Prostate gland (tissue), 2 donors: ENCODE results near the gene CLDN7. TPM values are rescaled to one million over a fixed set of nuclear protein-coding genes. Genes with fewer than 3 reads are reported as not detected.
"Not testable (repeated sequence)": the region's sequence is repeated elsewhere in the genome, so short reads cannot be mapped to it uniquely, and the experiment has no call there.

Source experiments
- DNase-seq: peaks from one replicate; pipeline ENCODE4 v3.0.0-alpha.2; 2019; ENCODE audit warnings: low spot score
- H3K27ac ChIP-seq, 2 donors: fragments of 200-600 bp; sonication (generic); 2 replicates each; pipeline ENCODE4 v1.5.1; 2017 to 2019
- H3K27me3 ChIP-seq: fragments of 200-600 bp; sonication (generic); replicated peaks from 2 replicates; pipeline ENCODE4 v1.5.1; 2019; ENCODE audit not compliant: insufficient read depth
- H3K36me3 ChIP-seq, 2 donors: fragments of 200-600 bp; sonication (generic); 1 replicate in 1 of 2; 2 replicates in 1 of 2; pipeline versions ENCODE4 v1.5.1 to v1.8.1; 2017 to 2019
- H3K4me1 ChIP-seq: fragments of 200-600 bp; sonication (generic); replicated peaks from 2 replicates; pipeline ENCODE4 v1.5.1; 2019
- H3K4me3 ChIP-seq, 2 donors: fragments of 200-600 bp; sonication (generic); 2 replicates each; pipeline ENCODE4 v1.5.1; 2017 to 2019
- H3K9me3 ChIP-seq: fragments of 200-600 bp; sonication (generic); 2 replicates; pipeline ENCODE4 v1.5.1; 2017
- CTCF ChIP-seq, 4 experiments: fragments of 200-600 bp in 2 of 4; fragments of 450-650 bp in 2 of 4; sonication (generic) in 2 of 4; IDR thresholded peaks; 1 replicate in 3 of 4; 2 replicates in 1 of 4; pipeline ENCODE4 v1.5.1; 2016 to 2019; ENCODE audit warnings: antibody characterized with exemption in 4 of 4, mild to moderate bottlenecking in 2 of 4, moderate library complexity in 2 of 4
- POLR2A ChIP-seq: fragments of 450-650 bp; IDR thresholded peaks from one replicate; pipeline ENCODE4 v1.6.1; 2016; ENCODE audit warnings: antibody characterized with exemption, mild to moderate bottlenecking
- POLR2AphosphoS5 ChIP-seq: sonication (generic); formaldehyde crosslinking; IDR thresholded peaks from one replicate; pipeline ENCODE4 v1.6.1; 2017; ENCODE audit warnings: antibody characterized with exemption
- WGBS: methylation state at CpG from one replicate; pipeline ENCODE4 v1.1.5; 2018; 5-methylcytosine and 5-hydroxymethylcytosine counted together
- intact Hi-C: fragments of 100-400 bp; cut with DNase I; formaldehyde crosslinking; loops from one replicate; pipeline ENCODE4 v1.14.2; 2022
- total RNA-seq, 2 donors: library from RNA; depleted of rRNA; stranded (reverse); fragments of >200 nt; gene quantifications; one replicate each; pipeline ENCODE4 v1.1.0, GENCODE V29; 2016

Gene CLDN7
- total RNA-seq, 2 donors from 2014 or later: 42.0 to 45.8 TPM

DNA sequence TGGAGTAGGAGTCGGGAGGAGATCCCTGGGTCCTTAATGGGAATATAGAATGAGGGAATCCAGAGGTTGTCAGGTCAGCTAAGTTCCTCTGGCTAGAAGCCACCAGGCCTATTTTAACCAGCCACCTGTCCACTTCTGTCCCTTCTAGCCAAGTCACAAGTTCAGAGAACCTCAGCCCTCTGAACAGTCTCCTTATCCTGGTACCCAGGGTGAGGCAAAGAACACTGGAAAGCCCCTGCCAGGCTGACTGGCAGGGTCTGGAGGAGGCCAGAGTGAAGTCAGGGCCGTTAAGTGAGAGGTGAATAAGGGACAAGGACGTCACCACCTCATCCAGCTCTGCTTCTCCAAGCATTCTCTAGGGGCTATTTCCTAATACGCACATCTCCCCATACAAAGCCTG, 13.5 kb downstream of the CLDN7 start:
- peaks cover 0 to 9% of the 10 kb centered on the region in 2 donors for H3K36me3 ChIP-seq
- H3K4me1 ChIP-seq: peaks cover 13% of the 10 kb centered on the region
- WGBS: 79% methylated on average over 4 of the region's 4 CpGs
- peak overlapping the region in 1 of 2 donors; percentile 100 for H3K27ac ChIP-seq
- intact Hi-C loops: no loop called here
- no peak for DNase-seq
- TF ChIP-seq POLR2A (no peak), CTCF (IDR thresholded peaks at IDR 0.05) (no peak)
- H3K4me3 ChIP-seq: no peak overlapping the region
- no peaks in the 10 kb centered on the region for H3K9me3 ChIP-seq
- no peaks in the 10 kb centered on the region for H3K27me3 ChIP-seq

DNA sequence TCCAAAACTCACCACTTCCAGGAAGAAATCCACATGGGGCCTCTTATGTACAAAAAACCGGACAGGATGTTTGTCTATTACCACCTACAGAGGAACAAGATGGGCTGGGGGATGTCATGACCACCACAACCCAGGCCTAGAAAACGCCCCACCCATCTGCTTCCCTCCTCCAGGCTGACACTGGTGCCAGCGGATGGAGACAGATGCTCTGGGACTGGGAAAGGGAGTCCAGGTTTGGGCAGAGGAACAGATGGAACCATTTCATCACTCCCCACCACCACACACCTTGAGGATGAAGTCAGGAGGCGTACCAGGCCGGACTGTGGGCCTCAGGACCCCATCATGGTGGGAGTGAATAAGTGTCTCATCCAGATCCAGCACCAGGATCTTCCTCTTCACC, 15.5 kb downstream of the CLDN7 start:
- intact Hi-C loops: no loop called here
- DNase-seq: no peak
- Histone ChIP-seq H3K9me3 (no peaks in the 10 kb centered on the region), H3K27me3 (no peaks in the 10 kb centered on the region), H3K4me1 (peaks cover 13% of the 10 kb centered on the region), H3K27ac (no peak overlapping the region), H3K4me3 (no peak overlapping the region), H3K36me3 (peaks cover 0 to 9% of the 10 kb centered on the region in 2 donors)
- no peak for TF ChIP-seq POLR2A
- TF ChIP-seq CTCF (IDR thresholded peaks at IDR 0.05): no peak
- TF ChIP-seq POLR2AphosphoS5: no peak
- 82% methylated on average over 5 of the region's 5 CpGs for WGBS

DNA sequence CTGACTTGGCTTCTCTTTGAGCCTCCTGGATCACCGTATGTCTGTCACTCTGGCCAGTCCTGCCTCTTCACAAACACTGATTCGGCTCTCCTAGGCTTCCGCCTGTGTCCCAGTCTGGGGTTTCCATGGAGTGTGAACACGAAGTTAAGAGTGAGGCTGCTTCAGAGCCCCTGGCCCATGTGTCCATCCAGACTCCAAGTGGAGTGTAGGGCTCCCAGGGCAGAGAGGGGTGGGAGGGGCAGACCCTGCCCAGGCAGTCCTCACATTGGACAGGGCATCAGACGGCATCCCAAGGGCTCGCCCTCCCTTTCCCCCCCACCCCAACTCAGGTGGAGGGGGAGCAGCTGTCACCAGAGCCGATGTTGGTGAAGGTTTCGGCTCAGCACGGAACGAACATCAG, 18.4 kb downstream of the CLDN7 start:
- 71% methylated on average over 10 of the region's 10 CpGs for WGBS
- DNase-seq, H3K4me3 ChIP-seq, H3K9me3 ChIP-seq, H3K27me3 ChIP-seq, intact Hi-C loops: not testable (repeated sequence)
- Histone ChIP-seq H3K36me3 (peaks cover 0 to 18% of the 10 kb centered on the region in 2 donors), H3K4me1 (peaks cover 14% of the 10 kb centered on the region), H3K27ac (peak overlapping the region; percentile 98)

DNA sequence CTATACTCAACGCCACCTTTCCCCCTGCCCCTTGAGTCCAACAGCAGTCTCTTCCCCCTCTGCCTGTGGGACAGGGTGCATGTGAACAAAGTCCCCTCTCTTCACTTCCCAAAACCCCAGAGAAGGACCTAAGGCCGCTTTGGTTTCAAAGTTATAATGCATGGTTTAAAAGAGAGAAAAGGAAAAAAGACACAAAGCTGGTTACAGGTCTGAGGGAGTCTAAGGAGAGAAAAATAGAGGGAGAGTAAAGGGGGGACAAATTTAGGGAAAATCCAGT, 18.9 kb downstream of the CLDN7 start:
- intact Hi-C loops: no loop called here
- no peak for DNase-seq
- WGBS: 34% methylated on average over 2 of the region's 2 CpGs
- H3K4me3 ChIP-seq: peak overlapping the region; percentile 76 to 84
- H3K27ac ChIP-seq: peak overlapping the region; percentile 98
- H3K27me3 ChIP-seq: no peaks in the 10 kb centered on the region
- peaks cover 14% of the 10 kb centered on the region for H3K4me1 ChIP-seq
- peaks cover 0 to 18% of the 10 kb centered on the region in 2 donors for H3K36me3 ChIP-seq
- H3K9me3 ChIP-seq: no peaks in the 10 kb centered on the region
- TF ChIP-seq POLR2AphosphoS5 (no peak), CTCF (IDR thresholded peaks at IDR 0.05) (no peak), POLR2A (no peak)

DNA sequence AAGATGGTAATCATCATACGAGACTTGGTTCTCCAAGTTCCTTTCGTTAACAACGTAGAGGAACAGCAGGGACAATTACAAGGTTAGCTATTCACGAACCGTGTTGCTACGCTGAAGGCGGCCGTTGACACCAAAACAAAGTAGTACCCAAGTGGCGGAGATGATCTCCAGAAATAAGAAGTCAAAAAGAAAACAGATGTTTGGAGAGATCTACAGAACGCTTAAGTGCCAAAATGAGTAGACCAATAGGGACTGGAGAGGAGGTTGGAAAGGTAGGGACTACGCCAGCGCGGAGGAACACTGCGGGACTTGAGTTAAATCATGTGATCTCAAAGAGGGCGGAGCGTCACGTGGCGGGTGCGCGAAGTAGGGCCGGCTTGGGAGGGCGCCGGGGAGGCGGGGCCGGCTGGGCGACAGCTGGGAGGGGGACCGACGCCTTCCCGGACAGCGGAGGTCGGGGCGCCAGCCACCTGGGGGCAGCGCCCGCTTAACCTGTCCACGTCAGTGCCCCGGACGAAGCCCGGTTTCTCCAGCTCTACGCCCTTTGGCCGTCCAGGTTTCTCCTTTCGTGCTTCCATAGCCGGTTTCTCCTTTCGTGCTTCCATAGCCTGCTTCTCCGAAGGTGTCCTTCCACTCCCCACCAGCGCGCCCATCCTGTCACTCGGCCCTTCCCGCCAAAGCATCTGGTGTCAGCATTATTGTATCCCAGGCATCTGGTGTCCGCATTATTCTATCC, 19.4 kb downstream of the CLDN7 start:
- H3K4me3 ChIP-seq: peak overlapping the region; percentile 76 to 84
- peak overlapping the region; percentile 98 for H3K27ac ChIP-seq
- no peaks in the 10 kb centered on the region for H3K27me3 ChIP-seq
- peaks cover 0 to 18% of the 10 kb centered on the region in 2 donors for H3K36me3 ChIP-seq
- WGBS: 1% methylated on average over 43 of the region's 49 CpGs
- no peaks in the 10 kb centered on the region for H3K9me3 ChIP-seq
- peaks cover 14% of the 10 kb centered on the region for H3K4me1 ChIP-seq
- intact Hi-C loops: no loop called here
- DNase-seq: peak; percentile 95
- peak in 2 of 4 experiments; percentile 40 to 41 for TF ChIP-seq CTCF (IDR thresholded peaks at IDR 0.05)
- TF ChIP-seq POLR2AphosphoS5: peak; percentile 97
- TF ChIP-seq POLR2A: peak; percentile 85
